ENCODE results near the gene IRAK1BP1.

- TF ChIP-seq FOXP2 (optimal IDR thresholded peaks at IDR 0.05; ENCODE audit: control extremely low read depth, extremely low read length, insufficient read depth) (no peak), EZH2 (IDR thresholded peaks at IDR 0.05) (no peak)
Observed at GRCh38 chr6:78836598-78836997, 30.8 kb upstream of the IRAK1BP1 start.
